HUES64 (cell line): ENCODE data around the gene ITM2C.

Source experiments
- H3K27ac ChIP-seq: 2 replicates; pipeline ENCODE4 v1.7.0; 2013; ENCODE audit warnings: low read depth, low read length, inconsistent platforms
- H3K27me3 ChIP-seq: 2 replicates; pipeline ENCODE4 v1.6.1; 2013; ENCODE audit warnings: mild to moderate bottlenecking, low read length; ENCODE audit not compliant: insufficient read depth
- H3K36me3 ChIP-seq: 2 replicates; pipeline ENCODE4 v1.6.1; 2013; ENCODE audit warnings: mild to moderate bottlenecking, low read length; ENCODE audit not compliant: insufficient read depth
- H3K4me1 ChIP-seq: 2 replicates; pipeline ENCODE4 v1.6.1; 2013; ENCODE audit warnings: mild to moderate bottlenecking, low read length, moderate library complexity; ENCODE audit not compliant: insufficient read depth
- H3K4me3 ChIP-seq: 2 replicates; pipeline ENCODE4 v1.5.1; 2013; ENCODE audit warnings: mild to moderate bottlenecking, low read length, moderate library complexity
- H3K9ac ChIP-seq: 2 replicates; pipeline ENCODE4 v1.6.1; 2013; ENCODE audit warnings: mild to moderate bottlenecking, low read depth, low read length
- H3K9me3 ChIP-seq: 2 replicates; pipeline ENCODE4 v1.6.1; 2013; ENCODE audit warnings: low read depth, low read length; ENCODE audit not compliant: insufficient read depth
- WGBS: fragments of 150-250, 120-280 bp; methylation state at CpG from one replicate; pipeline ENCODE4 v1.1.7; 2013; ENCODE audit warnings: missing lambda C conversion rate; 5-methylcytosine and 5-hydroxymethylcytosine counted together

Gene ITM2C

GRCh38 chr2:230868161-230868946 lies 3.6 kb downstream of the ITM2C start:
- Histone ChIP-seq H3K27ac (peak overlapping the region; percentile 88), H3K4me1 (peaks cover 63% of the 10 kb centered on the region), H3K9ac (peak overlapping the region; percentile 8)

GRCh38 chr2:230868947-230869913 lies 4.5 kb downstream of the ITM2C start:
- no peaks in the 10 kb centered on the region for H3K9me3 ChIP-seq
- peak overlapping the region; percentile 88 for H3K27ac ChIP-seq
- no peaks in the 10 kb centered on the region for H3K27me3 ChIP-seq
- WGBS, result 40% methylated on average over 16 of the region's 19 CpGs
- peak overlapping the region; percentile 42 for H3K4me3 ChIP-seq
- peak overlapping the region; percentile 8; the same call in 1 of the 2 replicates for H3K9ac ChIP-seq
- peaks cover 17% of the 10 kb centered on the region; the same call in 1 of the 2 replicates for H3K36me3 ChIP-seq
- H3K4me1 ChIP-seq, result peaks cover 57% of the 10 kb centered on the region

More at GRCh38 chr2:230868161-230868946, 3.6 kb downstream of the ITM2C start:
- 12% methylated on average over 15 of the region's 15 CpGs for WGBS
- H3K36me3 ChIP-seq, result peaks cover 9% of the 10 kb centered on the region; the same call in 1 of the 2 replicates
- H3K27me3 ChIP-seq, result no peaks in the 10 kb centered on the region
- H3K9me3 ChIP-seq, result no peaks in the 10 kb centered on the region
- peak overlapping the region; percentile 42 for H3K4me3 ChIP-seq

DNA sequence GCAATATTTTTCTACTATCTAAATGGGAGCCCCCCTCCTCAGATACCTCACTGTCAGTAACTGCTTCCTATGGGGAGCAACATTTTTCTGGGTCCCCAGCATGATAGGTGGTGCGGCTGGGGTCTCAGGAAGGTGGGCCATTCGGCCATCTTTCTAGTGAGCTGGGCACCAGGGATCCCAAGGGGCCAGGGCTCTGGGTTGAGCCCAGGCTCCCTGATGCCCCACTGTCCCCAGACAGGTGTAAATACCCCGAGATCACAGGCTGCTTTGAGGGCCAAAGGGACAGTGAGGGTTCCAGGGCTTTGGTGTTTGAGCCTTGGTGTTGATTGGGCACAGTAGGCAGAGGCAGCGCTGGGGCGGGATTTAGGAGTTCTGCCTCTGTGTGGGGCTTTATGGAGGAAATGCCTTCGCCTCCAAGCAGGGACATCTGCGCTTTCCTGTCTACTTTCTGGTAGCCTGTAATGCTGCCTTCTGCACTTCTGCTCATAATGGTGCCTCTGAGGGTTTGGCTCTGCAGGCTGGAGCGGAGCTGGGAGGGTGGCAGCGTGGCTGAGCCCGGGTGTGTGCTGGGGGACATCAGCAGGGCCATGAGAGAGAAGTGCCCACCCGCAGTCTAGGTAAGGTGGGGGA lies 5.3 kb downstream of the ITM2C start:
- Histone ChIP-seq H3K9me3 (no peaks in the 10 kb centered on the region), H3K4me1 (peaks cover 57% of the 10 kb centered on the region), H3K9ac (peak overlapping the region; percentile 19), H3K36me3 (peaks cover 25% of the 10 kb centered on the region; the same call in 1 of the 2 replicates), H3K4me3 (no peak overlapping the region), H3K27ac (peak overlapping the region; percentile 88), H3K27me3 (no peaks in the 10 kb centered on the region)
- 82% methylated on average over 11 of the region's 11 CpGs for WGBS

- Histone ChIP-seq H3K36me3 (peaks cover 32% of the 10 kb centered on the region), H3K4me1 (peaks cover 57% of the 10 kb centered on the region), H3K9me3 (no peaks in the 10 kb centered on the region), H3K27ac (peak overlapping the region; percentile 88), H3K4me3 (no peak overlapping the region), H3K9ac (peak overlapping the region; percentile 19), H3K27me3 (no peaks in the 10 kb centered on the region)
- WGBS, result 67% methylated on average over 18 of the region's 18 CpGs
These were observed 6.0 kb downstream of the ITM2C start for GRCh38 chr2:230870544-230871360.

DNA sequence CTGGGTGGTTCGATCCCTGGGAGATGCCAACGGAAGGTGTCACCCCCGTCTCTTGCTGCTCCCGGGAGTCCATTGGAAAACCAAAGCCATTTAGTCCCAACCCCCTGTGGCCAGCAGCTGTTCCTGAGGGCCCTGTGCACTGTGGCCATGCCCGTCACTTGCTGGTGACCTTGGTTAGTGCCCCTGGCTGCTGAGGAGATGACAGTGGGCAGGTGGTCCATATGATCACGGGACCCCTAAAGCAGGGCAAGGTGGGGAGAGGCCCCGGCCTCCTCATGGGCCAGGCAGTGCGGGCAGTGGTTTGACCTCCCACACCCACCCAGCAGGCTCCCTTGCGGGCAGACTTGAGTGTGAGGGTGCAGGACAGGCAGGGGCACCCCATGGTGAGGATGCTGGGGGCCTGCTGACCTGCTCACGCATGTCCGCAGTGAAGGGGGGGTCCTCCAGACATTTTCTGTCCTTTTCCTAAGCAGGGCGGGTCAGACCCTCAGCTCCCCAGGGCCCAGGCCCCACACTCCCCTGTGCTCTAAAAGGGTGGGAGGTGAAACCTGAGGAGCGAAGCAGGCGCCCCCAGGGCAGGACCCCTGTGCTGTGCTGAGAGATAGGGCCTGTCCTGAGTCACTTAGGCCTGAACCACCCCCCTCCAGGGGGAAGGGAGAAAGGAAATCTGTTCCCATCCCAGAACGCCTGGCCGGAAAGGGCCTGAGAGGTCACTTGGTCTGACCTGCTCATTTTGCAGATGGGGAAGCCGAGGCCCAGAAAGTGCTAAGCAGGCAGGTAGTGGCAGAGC lies 6.8 kb downstream of the ITM2C start:
- Histone ChIP-seq H3K4me1 (peaks cover 51% of the 10 kb centered on the region), H3K27me3 (no peaks in the 10 kb centered on the region), H3K4me3 (no peak overlapping the region), H3K36me3 (peaks cover 39% of the 10 kb centered on the region), H3K9me3 (no peaks in the 10 kb centered on the region), H3K27ac (peak overlapping the region; percentile 88; the same call in 1 of the 2 replicates), H3K9ac (peak overlapping the region; percentile 19; the same call in 1 of the 2 replicates)
- WGBS, result 79% methylated on average over 17 of the region's 17 CpGs

DNA sequence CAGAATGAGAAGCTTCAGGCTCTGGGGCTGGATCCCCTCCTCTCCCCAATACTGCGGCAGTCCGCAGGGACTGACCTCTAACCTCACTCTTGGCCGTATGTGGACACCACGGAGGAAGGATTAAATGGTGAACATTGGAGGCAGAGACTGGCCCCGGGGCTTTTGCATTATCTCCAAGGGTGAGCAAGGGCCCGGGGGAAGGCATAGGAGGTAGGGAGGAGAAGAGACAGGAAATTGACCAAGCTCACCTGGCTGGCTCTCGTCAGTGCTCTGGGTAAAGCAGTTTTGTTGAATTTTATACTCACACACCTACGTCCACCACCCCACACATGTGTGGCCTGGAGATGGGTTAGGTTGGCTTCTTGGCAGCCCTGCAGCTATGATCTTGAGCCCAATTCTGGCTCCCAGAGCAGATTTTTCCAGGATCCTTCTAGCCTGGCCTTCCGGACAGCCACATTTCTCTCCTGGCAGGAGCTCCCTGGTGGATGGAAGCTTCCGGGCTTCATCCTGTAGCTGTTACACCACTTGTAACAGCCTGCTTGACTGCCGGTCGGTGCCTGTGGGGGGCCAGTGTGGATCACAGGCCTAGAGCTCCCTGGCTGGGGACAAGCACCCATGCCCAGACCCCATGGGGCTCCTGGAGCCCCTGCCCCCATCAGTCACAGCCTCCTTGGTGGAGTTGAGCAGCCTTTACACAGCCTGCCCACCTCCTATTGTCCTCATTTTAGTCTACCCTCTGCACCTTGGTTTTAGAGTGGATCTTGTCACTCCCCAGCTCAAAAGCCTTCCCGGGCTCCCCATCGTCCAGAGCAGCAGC lies 7.6 kb downstream of the ITM2C start:
- H3K9ac ChIP-seq, result no peak overlapping the region
- H3K4me1 ChIP-seq, result peaks cover 43% of the 10 kb centered on the region
- WGBS, result 86% methylated on average over 13 of the region's 14 CpGs
- no peak overlapping the region for H3K4me3 ChIP-seq
- H3K36me3 ChIP-seq, result peaks cover 47% of the 10 kb centered on the region
- H3K9me3 ChIP-seq, result no peaks in the 10 kb centered on the region
- H3K27ac ChIP-seq, result no peak overlapping the region
- H3K27me3 ChIP-seq, result no peaks in the 10 kb centered on the region

- Histone ChIP-seq H3K4me1 (peaks cover 37% of the 10 kb centered on the region), H3K4me3 (no peak overlapping the region), H3K9ac (no peak overlapping the region), H3K27ac (no peak overlapping the region), H3K36me3 (peaks cover 54% of the 10 kb centered on the region), H3K27me3 (no peaks in the 10 kb centered on the region), H3K9me3 (no peaks in the 10 kb centered on the region)
- 89% methylated on average over 21 of the region's 21 CpGs for WGBS
These were observed 8.4 kb downstream of the ITM2C start for GRCh38 chr2:230872968-230873660.

- Histone ChIP-seq H3K9me3 (no peaks in the 10 kb centered on the region), H3K4me1 (peaks cover 29% of the 10 kb centered on the region), H3K9ac (no peak overlapping the region), H3K4me3 (no peak overlapping the region), H3K36me3 (peaks cover 60% of the 10 kb centered on the region), H3K27ac (no peak overlapping the region), H3K27me3 (no peaks in the 10 kb centered on the region)
- WGBS, result 93% methylated on average over 12 of the region's 13 CpGs
These were observed 9.1 kb downstream of the ITM2C start for GRCh38 chr2:230873661-230874401.
